ENCODE data around the gene HPSE2. TPM values are rescaled to one million over a fixed set of nuclear protein-coding genes. Genes with fewer than 3 reads are reported as not detected.
"Not testable (repeated sequence)": the region's sequence is repeated elsewhere in the genome, so short reads cannot be mapped to it uniquely, and the experiment has no call there.

Gene HPSE2
- total RNA-seq, 1 experiment from 2014 or later, result not detected

DNA sequence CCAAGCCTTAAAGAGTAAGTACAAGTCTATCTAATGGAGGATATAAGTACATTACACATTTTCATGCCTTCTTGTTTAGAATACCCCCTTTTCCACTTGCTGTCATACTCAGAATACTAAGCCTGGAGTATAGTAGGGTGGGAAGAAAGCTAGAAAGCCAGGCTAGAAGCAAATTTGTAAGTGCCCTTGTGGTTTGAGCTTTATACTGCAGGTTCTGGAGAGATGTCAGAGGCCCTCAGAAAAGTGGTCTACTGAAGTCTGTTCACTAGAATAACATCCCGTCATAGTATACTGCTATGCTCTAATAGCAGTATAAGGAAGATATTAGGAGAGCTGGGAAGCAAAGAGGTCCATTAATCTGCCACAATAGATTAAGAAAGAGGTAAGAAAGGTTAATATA, 62.7 kb downstream of the HPSE2 start:
- in situ Hi-C loops (cut with HindIII; ENCODE audit: low pct_unique_long_range_greater_than_20kb, low sequenced_read_pairs), result no loop called here
- DNase-seq (ENCODE audit: low read depth), result no peak

GRCh38 chr10:99172128-99172738, 63.4 kb downstream of the HPSE2 start:
- DNase-seq (ENCODE audit: low read depth), result peak; percentile 23
- in situ Hi-C loops (cut with HindIII; ENCODE audit: low pct_unique_long_range_greater_than_20kb, low sequenced_read_pairs), result no loop called here

- no peak for DNase-seq (ENCODE audit: low read depth)
- in situ Hi-C loops (cut with HindIII; ENCODE audit: low pct_unique_long_range_greater_than_20kb, low sequenced_read_pairs), result no loop called here
Measured at GRCh38 chr10:99170116-99170675, 65.5 kb downstream of the HPSE2 start.

DNA sequence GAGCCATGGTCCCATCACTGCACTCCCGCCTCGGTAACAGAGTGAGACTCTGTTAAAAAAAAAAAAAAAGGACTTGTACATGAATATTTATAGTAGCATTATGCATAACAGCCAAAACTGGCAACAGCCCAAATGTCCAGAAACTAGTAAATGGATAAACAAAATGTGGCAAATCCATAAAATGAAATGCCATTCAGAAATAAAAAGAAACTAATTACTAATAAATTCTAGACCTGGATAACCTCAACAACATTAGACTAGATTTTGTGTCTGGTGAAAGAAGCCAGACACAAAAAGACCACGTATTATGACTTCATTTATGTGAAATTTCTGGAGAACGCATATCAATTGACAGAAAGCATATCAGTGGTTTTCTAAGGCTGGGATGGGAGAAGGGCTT, 74.5 kb downstream of the HPSE2 start:
- in situ Hi-C loops (cut with HindIII; ENCODE audit: low pct_unique_long_range_greater_than_20kb, low sequenced_read_pairs), result no loop called here
- no peak for DNase-seq (ENCODE audit: low read depth)

DNA sequence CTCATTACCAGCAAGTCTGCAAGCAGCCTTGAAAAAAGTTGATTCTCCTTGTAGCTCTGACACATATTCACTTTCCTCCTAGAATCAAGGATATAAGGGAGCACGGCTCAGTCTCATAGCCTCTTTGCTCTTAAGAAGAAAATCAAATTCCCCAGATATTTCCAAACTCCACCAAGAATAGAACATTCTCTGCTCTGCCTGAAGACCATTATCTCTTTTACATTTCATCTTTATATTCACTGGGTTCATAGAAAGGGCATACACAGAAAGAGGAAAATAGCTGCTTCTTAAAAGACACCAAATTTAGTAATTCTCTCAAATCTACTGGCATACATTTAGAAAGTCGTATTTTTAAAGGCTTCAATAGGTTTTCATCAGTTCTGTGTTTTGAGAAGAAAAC, 92.0 kb downstream of the HPSE2 start:
- in situ Hi-C loops (cut with HindIII; ENCODE audit: low pct_unique_long_range_greater_than_20kb, low sequenced_read_pairs), result no loop called here
- no peak for DNase-seq (ENCODE audit: low read depth)

DNA sequence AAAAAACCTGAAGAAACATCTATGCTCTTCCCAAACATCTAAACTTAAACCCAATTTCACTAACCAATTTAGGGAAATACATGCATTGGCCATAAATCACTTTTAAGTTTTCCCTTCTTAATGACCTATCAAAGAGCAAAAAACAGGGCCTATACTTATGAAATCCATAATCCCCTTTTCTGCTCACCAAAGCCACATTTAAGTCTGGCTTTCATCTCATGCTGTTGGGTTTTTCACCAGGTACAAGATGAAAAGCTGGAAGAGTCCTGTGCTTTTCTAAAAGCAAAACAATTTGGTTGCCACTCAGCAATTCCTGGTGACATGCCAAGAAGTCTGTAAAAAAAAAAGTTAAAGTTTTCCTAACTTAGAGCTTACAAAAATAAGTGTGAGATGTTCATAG, 92.6 kb downstream of the HPSE2 start:
- no peak for DNase-seq (ENCODE audit: low read depth)
- in situ Hi-C loops (cut with HindIII; ENCODE audit: low pct_unique_long_range_greater_than_20kb, low sequenced_read_pairs), result no loop called here

GRCh38 chr10:99132897-99133296, 102.8 kb downstream of the HPSE2 start:
- in situ Hi-C loops (cut with HindIII; ENCODE audit: low pct_unique_long_range_greater_than_20kb, low sequenced_read_pairs); DNase-seq (ENCODE audit: low read depth): not testable (repeated sequence)

- DNase-seq (ENCODE audit: low read depth), result no peak
- in situ Hi-C loops (cut with HindIII; ENCODE audit: low pct_unique_long_range_greater_than_20kb, low sequenced_read_pairs), result no loop called here
Measured at GRCh38 chr10:99125879-99126278, 109.8 kb downstream of the HPSE2 start.

GRCh38 chr10:99124376-99124775, 111.3 kb downstream of the HPSE2 start:
- in situ Hi-C loops (cut with HindIII; ENCODE audit: low pct_unique_long_range_greater_than_20kb, low sequenced_read_pairs), result no loop called here

GRCh38 chr10:99123851-99124250, 111.8 kb downstream of the HPSE2 start:
- no peak for DNase-seq (ENCODE audit: low read depth)
- in situ Hi-C loops (cut with HindIII; ENCODE audit: low pct_unique_long_range_greater_than_20kb, low sequenced_read_pairs), result no loop called here

More at GRCh38 chr10:99124376-99124775, 111.3 kb downstream of the HPSE2 start:
- DNase-seq (ENCODE audit: low read depth), result no peak

- in situ Hi-C loops (cut with HindIII; ENCODE audit: low pct_unique_long_range_greater_than_20kb, low sequenced_read_pairs), result no loop called here
Measured at GRCh38 chr10:99123336-99123735, 112.3 kb downstream of the HPSE2 start.

GRCh38 chr10:99119258-99119748, 116.3 kb downstream of the HPSE2 start:
- in situ Hi-C loops (cut with HindIII; ENCODE audit: low pct_unique_long_range_greater_than_20kb, low sequenced_read_pairs), result no loop called here
- DNase-seq (ENCODE audit: low read depth), result no peak

More at GRCh38 chr10:99123336-99123735, 112.3 kb downstream of the HPSE2 start:
- DNase-seq (ENCODE audit: low read depth), result no peak

GRCh38 chr10:99115703-99116102, 119.9 kb downstream of the HPSE2 start:
- no peak for DNase-seq (ENCODE audit: low read depth)
- in situ Hi-C loops (cut with HindIII; ENCODE audit: low pct_unique_long_range_greater_than_20kb, low sequenced_read_pairs), result no loop called here

GRCh38 chr10:99085358-99085757, 150.3 kb downstream of the HPSE2 start:
- no peak for DNase-seq (ENCODE audit: low read depth)

GRCh38 chr10:99084161-99084560, 151.5 kb downstream of the HPSE2 start:
- no peak for DNase-seq (ENCODE audit: low read depth)
- in situ Hi-C loops (cut with HindIII; ENCODE audit: low pct_unique_long_range_greater_than_20kb, low sequenced_read_pairs), result no loop called here

More at GRCh38 chr10:99085358-99085757, 150.3 kb downstream of the HPSE2 start:
- in situ Hi-C loops (cut with HindIII; ENCODE audit: low pct_unique_long_range_greater_than_20kb, low sequenced_read_pairs), result no loop called here

- DNase-seq (ENCODE audit: low read depth), result no peak
- in situ Hi-C loops (cut with HindIII; ENCODE audit: low pct_unique_long_range_greater_than_20kb, low sequenced_read_pairs), result no loop called here
Measured at GRCh38 chr10:99080275-99080945, 155.2 kb downstream of the HPSE2 start.

DNA sequence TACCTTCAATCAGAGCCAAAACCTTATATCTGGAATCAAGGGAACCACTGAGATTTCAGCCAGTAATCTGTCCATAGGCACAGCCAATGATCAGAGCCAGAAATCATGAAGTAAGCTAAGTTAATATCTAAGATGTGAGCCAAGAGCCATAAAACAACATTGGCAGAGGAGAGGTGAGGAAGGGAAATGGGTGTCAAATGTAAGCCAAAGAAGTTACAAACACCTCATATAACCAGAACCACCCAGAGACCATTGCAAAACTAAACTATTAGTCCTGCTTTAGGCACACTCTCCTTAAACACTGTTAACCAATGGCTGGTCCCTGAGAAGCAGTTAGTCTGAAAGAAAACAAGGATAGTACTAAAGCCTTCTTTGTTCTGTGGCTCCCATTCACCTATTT, 173.1 kb downstream of the HPSE2 start:
- no peak for DNase-seq (ENCODE audit: low read depth)
- in situ Hi-C loops (cut with HindIII; ENCODE audit: low pct_unique_long_range_greater_than_20kb, low sequenced_read_pairs), result no loop called here

DNA sequence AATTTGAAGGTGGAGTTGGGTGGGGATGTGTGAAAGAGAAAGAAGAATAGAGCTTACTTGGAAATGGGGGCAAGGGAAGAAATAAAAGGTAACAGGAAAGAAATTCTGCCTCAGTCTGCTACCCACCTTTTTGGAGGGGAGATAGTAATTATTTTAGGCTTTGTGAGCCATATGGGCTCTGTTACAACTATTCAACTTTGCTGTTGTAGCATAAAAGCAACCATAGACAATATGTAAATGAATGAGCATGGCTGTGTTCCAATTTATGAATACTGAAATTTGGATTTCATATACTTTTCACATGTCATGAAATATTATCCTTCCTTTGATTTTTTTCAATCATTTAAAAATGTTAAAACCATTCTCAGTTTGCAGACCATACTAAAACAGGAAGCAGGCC, 176.9 kb downstream of the HPSE2 start:
- DNase-seq (ENCODE audit: low read depth), result no peak
- in situ Hi-C loops (cut with HindIII; ENCODE audit: low pct_unique_long_range_greater_than_20kb, low sequenced_read_pairs), result no loop called here

DNA sequence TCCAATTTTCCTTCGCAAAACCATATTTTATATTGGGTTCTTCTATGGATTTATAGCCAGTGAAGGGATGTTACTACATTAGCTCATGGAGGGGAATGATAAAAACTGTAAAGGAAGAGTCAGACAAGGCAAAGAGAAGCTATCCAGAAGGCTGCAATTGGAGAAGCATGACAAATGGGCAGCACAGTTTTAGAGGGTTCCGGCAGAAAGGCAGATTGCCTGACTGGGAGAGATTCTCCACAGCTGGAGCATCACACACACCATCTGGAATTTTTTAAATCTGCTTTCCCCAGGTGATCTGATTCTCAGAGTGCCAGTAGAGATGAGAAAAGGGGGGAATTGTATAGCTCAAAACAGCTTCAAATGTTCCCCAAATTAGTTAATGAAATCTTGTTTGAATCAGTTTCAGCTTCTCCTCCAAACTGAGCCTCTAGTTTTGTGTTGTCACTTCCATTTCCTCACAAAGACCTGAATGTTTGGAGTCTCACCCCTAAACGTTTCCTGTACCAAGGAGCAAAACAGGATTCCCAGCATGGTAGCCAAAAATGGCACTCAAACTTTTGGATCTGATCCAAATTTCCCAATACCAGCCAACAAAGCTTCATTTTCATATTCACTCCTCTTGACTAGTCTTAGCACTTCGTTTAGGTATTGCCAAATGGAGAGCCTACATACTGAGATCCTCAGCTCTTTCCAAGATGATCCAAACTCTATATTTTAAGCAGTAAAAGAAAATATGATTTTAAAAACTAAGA, 177.5 kb downstream of the HPSE2 start:
- in situ Hi-C loops (cut with HindIII; ENCODE audit: low pct_unique_long_range_greater_than_20kb, low sequenced_read_pairs), result no loop called here
- no peak for DNase-seq (ENCODE audit: low read depth)
